OCI-LY7 (cell line): Measurements from ENCODE around the gene PIWIL1. TPM values are rescaled to one million over a fixed set of nuclear protein-coding genes. Genes with fewer than 3 reads are reported as not detected.

ENCODE experiments used
- BruUV-seq: library from RNA; stranded (reverse); fragments of 400-500 nt; replicated peaks from 2 replicates; lab custom pipeline; 2021; lab: Mats Ljungman, UMichigan
- CTCF ChIA-PET: fragments of 300-600 bp; sonication (Branson Sonifier 250); formaldehyde crosslinking; loops from one replicate; lab custom pipeline; 2022; ENCODE audit warnings: antibody characterized with exemption; ENCODE audit not compliant: unreplicated experiment; lab: Charles Lee
- POLR2A ChIA-PET: fragments of 300-600 bp; sonication (Branson Sonifier 250); formaldehyde crosslinking; loops from one replicate; lab custom pipeline; 2022; ENCODE audit warnings: antibody characterized with exemption; lab: Charles Lee
- DNase-seq: peaks from one replicate; pipeline ENCODE4 v3.0.0-alpha.2; 2015; ENCODE audit warnings: low spot score
- H2AFZ ChIP-seq: fragments of 200-600 bp; sonication (generic), shearing (Covaris generic); 2 replicates; pipeline ENCODE4 v1.6.1; 2014; ENCODE audit warnings: mild to moderate bottlenecking, antibody characterized with exemption, low read length, moderate library complexity
- H3K27ac ChIP-seq: fragments of 200-600 bp; sonication (generic); 2 replicates; pipeline ENCODE4 v1.5.1; 2014; ENCODE audit warnings: mixed run types, low read depth, mild to moderate bottlenecking, moderate library complexity, low read length, inconsistent platforms; ENCODE audit not compliant: poor library complexity, severe bottlenecking
- H3K36me3 ChIP-seq: fragments of 200-600 bp; sonication (generic); 2 replicates; pipeline ENCODE4 v1.6.1; 2014; ENCODE audit warnings: mild to moderate bottlenecking, antibody characterized with exemption, low read length, moderate library complexity, mixed read lengths; ENCODE audit not compliant: insufficient read depth
- H3K4me1 ChIP-seq: fragments of 200-600 bp; sonication (generic); 2 replicates; pipeline ENCODE4 v1.5.1; 2014; ENCODE audit warnings: mild to moderate bottlenecking, low read length; ENCODE audit not compliant: insufficient read depth, poor library complexity, severe bottlenecking
- H3K4me2 ChIP-seq: fragments of 200-600 bp; sonication (generic); 2 replicates; pipeline ENCODE4 v1.6.1; 2014; ENCODE audit warnings: mild to moderate bottlenecking, low read length
- H3K4me3 ChIP-seq: fragments of 200-600 bp; sonication (generic); 2 replicates; pipeline ENCODE4 v1.5.1; 2014; ENCODE audit warnings: mild to moderate bottlenecking, low read depth, low read length; ENCODE audit not compliant: poor library complexity, severe bottlenecking
- H3K79me2 ChIP-seq: fragments of 200-600 bp; sonication (generic); 2 replicates; pipeline ENCODE4 v1.6.1; 2016; ENCODE audit warnings: low read depth, mild to moderate bottlenecking, low read length, moderate library complexity, mixed read lengths; ENCODE audit not compliant: insufficient read depth
- H3K9me2 ChIP-seq: fragments of 200-600 bp; sonication (generic); 2 replicates; pipeline ENCODE4 v1.6.1; 2016; ENCODE audit warnings: mild to moderate bottlenecking, low read length, mixed read lengths; ENCODE audit not compliant: insufficient read depth
- H3K9me3 ChIP-seq: fragments of 200-600 bp; sonication (generic); 2 replicates; pipeline ENCODE4 v1.6.1; 2014; ENCODE audit warnings: mild to moderate bottlenecking, mixed run types, low read length, mixed read lengths
- H4K20me1 ChIP-seq: fragments of 200-600 bp; sonication (generic); 2 replicates; pipeline ENCODE4 v1.6.1; 2014; ENCODE audit warnings: mild to moderate bottlenecking, antibody characterized with exemption, low read length, moderate library complexity, mixed read lengths; ENCODE audit not compliant: insufficient read depth
- EZH2phosphoT487 ChIP-seq: fragments of 200-600 bp; sonication (generic); IDR thresholded peaks from 2 replicates; pipeline ENCODE4 v1.6.1; 2018; ENCODE audit warnings: low read depth, borderline replicate concordance, mild to moderate bottlenecking, mixed run types, antibody characterized with exemption, low read length, moderate library complexity, mixed read lengths
- intact Hi-C: fragments of 100-400 bp; cut with micrococcal nuclease; formaldehyde crosslinking; loops from one replicate; pipeline ENCODE4 v1.10.0; 2022; ENCODE audit not compliant: unreplicated experiment
- total RNA-seq, 2 experiments: library from RNA; depleted of rRNA in 1 of 2; stranded (reverse); fragments of >200 nt in 1 of 2; shearing (Covaris generic) in 1 of 2; gene quantifications; 2 replicates each; pipeline ENCODE4 v1.2.3, GENCODE V29; 2014 to 2022
- TF ChIP-seq, protein P1 (sequence below): fragments of 200-600 bp; sonication (generic); conservative IDR thresholded peaks from 2 replicates; pipeline ENCODE4 v1.5.1; 2014; ENCODE audit warnings: mild to moderate bottlenecking, antibody characterized with exemption, low read length, moderate library complexity, mixed read lengths

The PIWIL1 gene
- total RNA-seq, 2 experiments from 2014 or later: not detected

DNA sequence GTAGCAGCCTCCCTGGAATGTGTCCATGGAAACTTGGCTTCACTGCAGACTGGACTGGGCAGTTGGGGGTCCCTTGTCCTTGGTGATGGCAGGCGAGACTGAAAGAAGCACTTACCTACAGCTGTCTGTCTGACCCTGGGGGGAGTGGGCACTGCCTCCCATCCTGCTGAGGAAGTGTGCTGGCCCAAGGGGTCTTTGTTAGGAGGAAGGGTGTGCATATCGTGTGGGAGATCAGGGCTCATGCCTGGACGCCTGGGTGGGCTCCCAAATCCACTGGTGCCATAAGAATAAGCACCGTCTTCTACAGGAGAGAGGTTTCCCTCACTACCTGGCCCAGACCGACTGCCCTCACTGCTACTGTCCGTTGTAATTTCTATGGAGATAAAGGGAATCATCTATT lies 81.4 kb downstream of the PIWIL1 start:
- TF ChIP-seq, protein P1, sequence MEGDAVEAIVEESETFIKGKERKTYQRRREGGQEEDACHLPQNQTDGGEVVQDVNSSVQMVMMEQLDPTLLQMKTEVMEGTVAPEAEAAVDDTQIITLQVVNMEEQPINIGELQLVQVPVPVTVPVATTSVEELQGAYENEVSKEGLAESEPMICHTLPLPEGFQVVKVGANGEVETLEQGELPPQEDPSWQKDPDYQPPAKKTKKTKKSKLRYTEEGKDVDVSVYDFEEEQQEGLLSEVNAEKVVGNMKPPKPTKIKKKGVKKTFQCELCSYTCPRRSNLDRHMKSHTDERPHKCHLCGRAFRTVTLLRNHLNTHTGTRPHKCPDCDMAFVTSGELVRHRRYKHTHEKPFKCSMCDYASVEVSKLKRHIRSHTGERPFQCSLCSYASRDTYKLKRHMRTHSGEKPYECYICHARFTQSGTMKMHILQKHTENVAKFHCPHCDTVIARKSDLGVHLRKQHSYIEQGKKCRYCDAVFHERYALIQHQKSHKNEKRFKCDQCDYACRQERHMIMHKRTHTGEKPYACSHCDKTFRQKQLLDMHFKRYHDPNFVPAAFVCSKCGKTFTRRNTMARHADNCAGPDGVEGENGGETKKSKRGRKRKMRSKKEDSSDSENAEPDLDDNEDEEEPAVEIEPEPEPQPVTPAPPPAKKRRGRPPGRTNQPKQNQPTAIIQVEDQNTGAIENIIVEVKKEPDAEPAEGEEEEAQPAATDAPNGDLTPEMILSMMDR: no peak
- TF ChIP-seq EZH2phosphoT487: no peak
- CTCF ChIA-PET: no interaction called here

DNA sequence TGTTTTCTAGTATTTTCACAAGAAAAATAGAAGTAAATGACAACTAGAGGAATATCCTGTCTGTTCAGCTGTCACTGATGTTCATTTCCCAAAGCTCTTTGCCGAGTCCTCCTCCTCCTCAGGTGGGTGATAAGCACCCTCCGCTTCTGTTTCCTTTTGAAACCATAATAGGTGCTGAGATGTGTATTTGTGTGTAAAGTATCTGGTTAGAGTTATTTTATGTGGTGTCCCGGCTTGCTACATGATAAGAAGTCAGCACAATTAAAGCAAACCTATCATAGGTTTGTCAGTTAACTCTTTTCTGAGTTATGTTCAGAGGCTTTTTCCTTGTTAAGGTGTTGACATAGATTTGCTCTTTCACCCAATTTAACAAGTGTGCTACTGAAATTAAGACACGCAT lies 82.4 kb downstream of the PIWIL1 start:
- CTCF ChIA-PET: no interaction called here

More for the DNA sequence above, 81.4 kb downstream of the PIWIL1 start:
- no peaks in the 10 kb centered on the region for H3K36me3 ChIP-seq
- no peak overlapping the region for H3K4me3 ChIP-seq
- POLR2A ChIA-PET: no interaction called here
- no peaks in the 10 kb centered on the region for H3K79me2 ChIP-seq
- H3K9me3 ChIP-seq: no peaks in the 10 kb centered on the region
- H3K27ac ChIP-seq: no peak overlapping the region
- no peak for DNase-seq
- intact Hi-C loops: no loop called here
- H3K4me2 ChIP-seq: no peak overlapping the region
- BruUV-seq: no TSS peak
- no peaks in the 10 kb centered on the region for H4K20me1 ChIP-seq
- no peaks in the 10 kb centered on the region for H3K9me2 ChIP-seq
- H3K4me1 ChIP-seq: no peaks in the 10 kb centered on the region
- no peak overlapping the region for H2AFZ ChIP-seq

DNA sequence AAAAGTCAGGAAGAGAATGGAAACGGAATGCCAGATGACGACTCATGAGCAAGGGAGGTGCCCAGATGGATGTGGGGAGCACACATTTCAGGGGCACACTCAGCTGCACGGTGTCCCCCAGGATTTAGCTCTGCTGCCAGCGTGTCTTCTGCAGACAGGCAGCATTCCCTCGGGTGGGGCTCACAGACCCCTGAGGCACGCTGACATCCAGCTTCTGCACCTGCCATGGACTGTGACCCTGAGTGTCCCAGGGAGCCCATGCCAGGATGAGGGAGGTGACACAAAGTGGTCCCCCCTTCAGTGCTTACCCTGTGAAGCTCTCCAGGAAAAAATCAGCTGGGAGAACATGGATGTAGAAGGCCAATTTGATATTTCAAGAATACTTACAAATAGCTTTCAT lies 84.2 kb downstream of the PIWIL1 start:
- Histone ChIP-seq H3K4me2 (no peak overlapping the region), H3K9me2 (no peaks in the 10 kb centered on the region), H3K4me1 (no peaks in the 10 kb centered on the region), H3K9me3 (no peaks in the 10 kb centered on the region), H3K4me3 (no peak overlapping the region), H2AFZ (no peak overlapping the region), H3K27ac (no peak overlapping the region), H3K79me2 (no peaks in the 10 kb centered on the region), H3K36me3 (no peaks in the 10 kb centered on the region), H4K20me1 (no peaks in the 10 kb centered on the region)
- DNase-seq: no peak
- intact Hi-C loops: no loop called here
- ChIA-PET POLR2A (no interaction called here), CTCF (interaction anchor here (0.6 kb wide), 1 partner anchor 380 kb away, joined by 4 read pairs; no protein-coding TSS in a partner anchor)
- no TSS peak for BruUV-seq
- TF ChIP-seq, protein P1: no peak
- TF ChIP-seq EZH2phosphoT487: no peak

More for the DNA sequence above, 82.4 kb downstream of the PIWIL1 start:
- Histone ChIP-seq H3K36me3 (no peaks in the 10 kb centered on the region), H3K4me2 (no peak overlapping the region), H3K9me2 (no peaks in the 10 kb centered on the region), H3K4me1 (no peaks in the 10 kb centered on the region), H3K27ac (no peak overlapping the region), H3K4me3 (no peak overlapping the region), H3K9me3 (no peaks in the 10 kb centered on the region), H4K20me1 (no peaks in the 10 kb centered on the region), H3K79me2 (no peaks in the 10 kb centered on the region), H2AFZ (no peak overlapping the region)
- intact Hi-C loops: no loop called here
- TF ChIP-seq EZH2phosphoT487: no peak
- TF ChIP-seq, protein P1: no peak
- DNase-seq: no peak
- no TSS peak for BruUV-seq
- POLR2A ChIA-PET: no interaction called here

Other genes with a start within 250 kb of the PIWIL1 start
- not detected in 2 replicates for gene FZD10, start 175.4 kb upstream of the PIWIL1 start, total RNA-seq (2014; rRNA removed; shearing (Covaris generic))
- not detected in 2 replicates for gene FZD10, start 175.4 kb upstream of the PIWIL1 start, total RNA-seq (2022)